ENCODE data around the gene PUSL1.

GRCh38 chr1:1333551-1334241 is 25.3 kb downstream of the PUSL1 start:
- no peak for TF ChIP-seq CEBPB (IDR thresholded peaks at IDR 0.05)
- TF ChIP-seq, protein P1, sequence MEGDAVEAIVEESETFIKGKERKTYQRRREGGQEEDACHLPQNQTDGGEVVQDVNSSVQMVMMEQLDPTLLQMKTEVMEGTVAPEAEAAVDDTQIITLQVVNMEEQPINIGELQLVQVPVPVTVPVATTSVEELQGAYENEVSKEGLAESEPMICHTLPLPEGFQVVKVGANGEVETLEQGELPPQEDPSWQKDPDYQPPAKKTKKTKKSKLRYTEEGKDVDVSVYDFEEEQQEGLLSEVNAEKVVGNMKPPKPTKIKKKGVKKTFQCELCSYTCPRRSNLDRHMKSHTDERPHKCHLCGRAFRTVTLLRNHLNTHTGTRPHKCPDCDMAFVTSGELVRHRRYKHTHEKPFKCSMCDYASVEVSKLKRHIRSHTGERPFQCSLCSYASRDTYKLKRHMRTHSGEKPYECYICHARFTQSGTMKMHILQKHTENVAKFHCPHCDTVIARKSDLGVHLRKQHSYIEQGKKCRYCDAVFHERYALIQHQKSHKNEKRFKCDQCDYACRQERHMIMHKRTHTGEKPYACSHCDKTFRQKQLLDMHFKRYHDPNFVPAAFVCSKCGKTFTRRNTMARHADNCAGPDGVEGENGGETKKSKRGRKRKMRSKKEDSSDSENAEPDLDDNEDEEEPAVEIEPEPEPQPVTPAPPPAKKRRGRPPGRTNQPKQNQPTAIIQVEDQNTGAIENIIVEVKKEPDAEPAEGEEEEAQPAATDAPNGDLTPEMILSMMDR (IDR thresholded peaks at IDR 0.05) = no peak
- TF ChIP-seq, protein P2, sequence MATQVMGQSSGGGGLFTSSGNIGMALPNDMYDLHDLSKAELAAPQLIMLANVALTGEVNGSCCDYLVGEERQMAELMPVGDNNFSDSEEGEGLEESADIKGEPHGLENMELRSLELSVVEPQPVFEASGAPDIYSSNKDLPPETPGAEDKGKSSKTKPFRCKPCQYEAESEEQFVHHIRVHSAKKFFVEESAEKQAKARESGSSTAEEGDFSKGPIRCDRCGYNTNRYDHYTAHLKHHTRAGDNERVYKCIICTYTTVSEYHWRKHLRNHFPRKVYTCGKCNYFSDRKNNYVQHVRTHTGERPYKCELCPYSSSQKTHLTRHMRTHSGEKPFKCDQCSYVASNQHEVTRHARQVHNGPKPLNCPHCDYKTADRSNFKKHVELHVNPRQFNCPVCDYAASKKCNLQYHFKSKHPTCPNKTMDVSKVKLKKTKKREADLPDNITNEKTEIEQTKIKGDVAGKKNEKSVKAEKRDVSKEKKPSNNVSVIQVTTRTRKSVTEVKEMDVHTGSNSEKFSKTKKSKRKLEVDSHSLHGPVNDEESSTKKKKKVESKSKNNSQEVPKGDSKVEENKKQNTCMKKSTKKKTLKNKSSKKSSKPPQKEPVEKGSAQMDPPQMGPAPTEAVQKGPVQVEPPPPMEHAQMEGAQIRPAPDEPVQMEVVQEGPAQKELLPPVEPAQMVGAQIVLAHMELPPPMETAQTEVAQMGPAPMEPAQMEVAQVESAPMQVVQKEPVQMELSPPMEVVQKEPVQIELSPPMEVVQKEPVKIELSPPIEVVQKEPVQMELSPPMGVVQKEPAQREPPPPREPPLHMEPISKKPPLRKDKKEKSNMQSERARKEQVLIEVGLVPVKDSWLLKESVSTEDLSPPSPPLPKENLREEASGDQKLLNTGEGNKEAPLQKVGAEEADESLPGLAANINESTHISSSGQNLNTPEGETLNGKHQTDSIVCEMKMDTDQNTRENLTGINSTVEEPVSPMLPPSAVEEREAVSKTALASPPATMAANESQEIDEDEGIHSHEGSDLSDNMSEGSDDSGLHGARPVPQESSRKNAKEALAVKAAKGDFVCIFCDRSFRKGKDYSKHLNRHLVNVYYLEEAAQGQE (IDR thresholded peaks at IDR 0.05) = no peak
